Smooth muscle cell of bladder (primary cell): Measurements from ENCODE around the gene DKK2. TPM values are rescaled to one million over a fixed set of nuclear protein-coding genes. Genes with fewer than 3 reads are reported as not detected.

Experiments used
- total RNA-seq: library from RNA; depleted of rRNA; stranded (reverse); fragments of >200 nt; gene quantifications from 2 replicates; pipeline ENCODE4 v1.2.3, GENCODE V29; 2014

Gene DKK2, protein sequence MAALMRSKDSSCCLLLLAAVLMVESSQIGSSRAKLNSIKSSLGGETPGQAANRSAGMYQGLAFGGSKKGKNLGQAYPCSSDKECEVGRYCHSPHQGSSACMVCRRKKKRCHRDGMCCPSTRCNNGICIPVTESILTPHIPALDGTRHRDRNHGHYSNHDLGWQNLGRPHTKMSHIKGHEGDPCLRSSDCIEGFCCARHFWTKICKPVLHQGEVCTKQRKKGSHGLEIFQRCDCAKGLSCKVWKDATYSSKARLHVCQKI
- 0.09 TPM in 1 of 2 replicates, not detected in the other for total RNA-seq

DNA sequence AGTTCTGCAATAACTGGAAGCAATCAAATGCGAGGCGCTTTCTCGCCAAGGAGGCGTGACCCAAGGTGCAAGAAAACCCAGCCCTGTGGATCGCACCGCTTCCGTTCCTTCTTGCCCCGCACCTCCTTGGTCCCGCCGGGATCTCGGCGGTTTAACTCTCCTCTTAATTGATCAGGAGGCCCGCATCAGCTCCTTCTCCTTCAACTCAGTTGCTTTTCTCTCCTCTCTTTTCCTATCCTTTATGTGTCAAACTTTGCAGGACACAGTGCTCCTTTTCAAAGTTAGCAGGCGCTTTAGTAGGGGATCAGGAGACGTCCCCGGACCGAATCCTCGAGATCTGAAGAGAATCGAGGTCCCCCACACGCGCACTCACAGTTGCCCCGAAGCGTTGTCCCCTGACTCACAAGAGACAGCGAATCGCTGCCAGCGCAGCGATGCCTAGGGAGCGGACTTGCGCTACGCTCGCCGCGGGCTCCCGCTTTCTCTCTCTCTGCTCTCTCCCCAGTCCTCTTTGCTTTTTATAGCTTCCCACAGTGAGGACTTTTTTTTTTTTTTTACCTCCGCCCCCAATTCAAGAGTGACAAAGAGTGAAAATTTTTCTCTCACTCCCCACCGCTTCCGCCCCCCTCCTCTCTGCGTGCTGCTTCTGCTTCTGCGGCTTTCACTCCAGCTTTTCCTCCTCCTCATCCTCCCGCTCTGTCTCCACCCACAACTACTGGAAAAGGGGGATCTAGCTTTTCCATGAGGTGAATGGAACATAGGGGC is at the start of gene DKK2:
DKK2 (minus strand) TSS at position 495 of the 765 bp plus-strand sequence. CDS start 722 bp downstream, outside the sequence.

